C4-2B (cell line): Measurements from ENCODE around the gene NECAB2.
"Not testable (repeated sequence)": the region's sequence is repeated elsewhere in the genome, so short reads cannot be mapped to it uniquely, and the experiment has no call there.

Experiments used
- H3K27ac ChIP-seq: fragments of 450-650 bp; 2 replicates; pipeline ENCODE4 v1.5.1; 2017
- CTCF ChIP-seq: fragments of 450-650 bp; conservative IDR thresholded peaks from 2 replicates; pipeline ENCODE4 v1.5.1; 2017; ENCODE audit warnings: mild to moderate bottlenecking
- ZFX ChIP-seq: fragments of 450-650 bp; IDR thresholded peaks from 2 replicates; pipeline ENCODE4 v1.6.1; 2017

Gene NECAB2

GRCh38 chr16:83948914-83949723 lies 18.9 kb upstream of the NECAB2 start:
- TF ChIP-seq CTCF = no peak
- no peak for TF ChIP-seq ZFX
- H3K27ac ChIP-seq = no peak overlapping the region

- no peak overlapping the region for H3K27ac ChIP-seq
- no peak for TF ChIP-seq CTCF
- TF ChIP-seq ZFX = no peak
Measured at GRCh38 chr16:83949724-83950001, 18.4 kb upstream of the NECAB2 start.

GRCh38 chr16:83950862-83951399 lies 17.1 kb upstream of the NECAB2 start:
- not testable (repeated sequence) for H3K27ac ChIP-seq

GRCh38 chr16:83951544-83951943 lies 16.5 kb upstream of the NECAB2 start:
- H3K27ac ChIP-seq = no peak overlapping the region
- no peak for TF ChIP-seq CTCF

- TF ChIP-seq ZFX = no peak
- no peak for TF ChIP-seq CTCF
- peak overlapping the region; percentile 78 for H3K27ac ChIP-seq
Measured at GRCh38 chr16:83952587-83952939, 15.5 kb upstream of the NECAB2 start.

GRCh38 chr16:83952940-83953795 lies 14.9 kb upstream of the NECAB2 start, which contains the start of gene OSGIN1:
Gene OSGIN1, plus strand, starts transcription at chr16:83953240. Its CDS starts 4,432 bp downstream, at chr16:83957672.
- H3K27ac ChIP-seq = peak within 1 kb of the TSS; percentile 78
- no peak for TF ChIP-seq CTCF
- TF ChIP-seq ZFX = no peak

- TF ChIP-seq ZFX = no peak
- TF ChIP-seq CTCF = peak; percentile 84
- peak overlapping the region; percentile 78 for H3K27ac ChIP-seq
Measured at GRCh38 chr16:83953796-83954576, 14.1 kb upstream of the NECAB2 start.
